HG03175 (cell line): Measurements from ENCODE around the gene EEF1AKMT1.
"Not testable (repeated sequence)": the region's sequence is repeated elsewhere in the genome, so short reads cannot be mapped to it uniquely, and the experiment has no call there.

ENCODE experiments used
- ATAC-seq: cut with Tn5 transposase; IDR thresholded peaks from one replicate; pipeline ENCODE4 v1.9.1; 2021; ENCODE audit warnings: mild to moderate bottlenecking, moderate library complexity; ENCODE audit not compliant: unreplicated experiment

The EEF1AKMT1 gene

DNA sequence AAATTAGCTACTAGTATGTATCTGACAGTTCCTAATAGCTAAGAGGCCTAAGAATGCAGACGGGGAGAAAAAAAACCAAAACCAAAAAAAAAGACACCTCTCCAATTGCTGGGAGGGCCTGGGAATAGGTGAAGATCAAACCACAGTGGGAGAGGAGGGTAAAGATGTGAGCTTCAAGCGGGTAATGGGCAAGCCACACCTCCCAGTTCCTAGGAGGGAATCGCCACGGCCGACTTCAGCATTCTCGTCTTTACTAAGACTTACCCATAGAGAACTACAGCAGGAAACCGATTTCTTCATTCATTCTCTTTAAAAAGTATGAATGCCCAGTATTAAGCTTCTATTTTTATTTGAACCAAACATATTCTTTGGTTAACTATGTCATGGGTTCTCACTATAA, 5.6 kb upstream of the EEF1AKMT1 start:
- no peak for ATAC-seq

DNA sequence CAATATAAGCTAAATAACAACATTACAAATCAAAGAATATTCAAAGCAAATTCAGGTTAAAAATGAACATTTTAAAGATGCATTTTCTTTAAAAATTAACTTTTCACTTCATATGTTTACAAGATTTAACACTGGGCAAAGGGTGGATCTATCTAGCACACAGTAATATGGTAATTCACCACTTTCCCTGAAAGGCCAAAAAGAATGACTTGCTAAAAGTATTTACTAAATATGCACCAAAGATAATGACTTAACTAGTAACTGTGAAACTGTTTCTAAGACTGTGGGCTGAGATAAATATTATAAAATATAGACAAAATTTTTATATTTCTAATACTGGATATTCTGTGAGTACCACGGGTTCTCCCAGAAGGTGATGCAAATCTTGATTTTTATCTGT, 4.5 kb upstream of the EEF1AKMT1 start:
- no peak for ATAC-seq

DNA sequence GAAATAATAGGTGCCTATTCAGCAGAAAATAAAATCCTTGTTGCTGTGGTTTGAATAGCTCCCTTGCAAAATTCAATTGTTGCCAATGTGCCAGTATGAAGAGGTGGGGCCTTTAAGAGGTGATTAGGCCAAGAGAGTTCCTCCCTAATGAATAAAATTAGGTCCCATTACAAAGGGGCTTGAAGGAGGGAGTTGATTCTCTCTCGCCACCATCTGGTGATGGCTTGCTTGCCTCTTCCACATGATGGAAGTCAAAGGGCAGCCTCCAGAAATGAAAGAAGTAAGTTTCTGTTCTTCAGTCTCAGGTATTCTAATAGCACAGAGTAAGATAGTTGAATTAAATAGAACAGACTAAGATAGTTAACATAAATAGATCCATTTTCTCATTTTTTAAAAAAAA, 3.0 kb upstream of the EEF1AKMT1 start:
- ATAC-seq = no peak

DNA sequence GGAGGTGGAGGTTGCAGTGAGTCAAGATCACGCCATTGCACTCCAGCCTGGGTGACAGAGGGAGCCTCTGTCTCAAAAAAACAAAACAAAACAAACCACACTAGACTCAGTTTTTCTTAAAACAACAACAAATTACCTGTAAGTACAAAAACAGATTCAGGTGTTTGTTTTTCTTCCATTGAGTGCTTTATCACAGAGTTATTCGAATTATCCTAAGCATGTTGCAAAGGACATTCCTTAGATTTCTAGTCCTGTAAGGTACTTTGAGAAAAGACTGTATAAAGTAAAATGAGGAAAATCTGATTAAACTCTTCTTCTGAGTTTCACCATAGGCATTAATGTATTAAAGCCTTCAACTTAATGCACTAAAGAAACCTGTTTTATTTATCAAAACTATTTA, 2.2 kb upstream of the EEF1AKMT1 start:
- ATAC-seq = no peak

DNA sequence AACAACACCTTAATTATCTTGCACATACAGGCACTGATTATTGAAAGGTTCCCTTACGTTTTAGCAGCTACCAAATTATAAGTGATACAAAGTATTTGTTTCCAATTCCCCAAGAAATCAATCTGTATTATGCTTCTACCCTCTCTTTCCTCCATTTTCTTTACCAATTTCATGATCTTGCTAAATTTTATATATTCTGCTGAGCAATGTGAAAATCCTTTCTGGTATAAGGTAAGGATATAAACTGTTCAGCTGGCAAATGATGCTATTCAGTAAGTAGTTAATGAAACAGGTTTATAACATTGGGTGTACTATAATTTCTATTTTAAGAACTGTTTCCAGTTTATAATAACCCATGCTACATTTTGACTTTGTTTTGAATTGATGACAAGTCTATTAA, 985 bp upstream of the EEF1AKMT1 start:
- no peak for ATAC-seq

DNA sequence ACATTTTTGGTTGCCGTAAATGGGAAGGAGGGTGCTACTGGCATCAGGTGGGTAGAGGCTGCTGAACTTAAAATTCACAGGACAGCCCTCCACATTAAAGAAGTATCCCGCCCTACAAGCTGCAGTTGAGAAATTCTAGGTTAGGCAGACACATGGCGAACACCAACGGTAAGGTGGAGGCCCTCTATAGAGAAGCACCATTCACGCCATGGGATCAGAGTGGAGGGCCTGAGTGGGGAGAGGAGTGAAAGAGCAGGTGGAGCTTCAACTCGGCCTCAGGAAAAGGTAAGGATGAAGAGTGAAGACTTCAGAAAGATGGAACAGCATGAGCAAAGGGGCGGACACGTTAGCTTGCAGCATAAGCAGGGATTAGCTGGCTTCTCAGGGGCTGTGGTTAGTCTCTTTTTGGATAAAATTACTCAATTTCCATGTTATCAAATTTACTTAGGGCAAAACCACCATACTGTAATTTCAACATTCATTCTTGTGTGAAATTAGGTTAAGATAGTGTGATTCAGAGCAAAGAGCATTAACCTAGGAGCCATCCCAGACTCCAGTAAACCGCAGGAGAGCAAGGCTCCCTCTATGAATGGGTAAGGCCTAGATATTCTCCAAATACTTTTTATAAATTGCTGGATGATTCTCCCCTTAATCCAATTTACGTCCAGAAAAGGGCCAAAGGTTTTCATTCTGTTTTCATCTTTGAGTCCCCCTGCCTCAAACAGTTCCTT, 1.2 kb downstream of the EEF1AKMT1 start:
- no peak for ATAC-seq

DNA sequence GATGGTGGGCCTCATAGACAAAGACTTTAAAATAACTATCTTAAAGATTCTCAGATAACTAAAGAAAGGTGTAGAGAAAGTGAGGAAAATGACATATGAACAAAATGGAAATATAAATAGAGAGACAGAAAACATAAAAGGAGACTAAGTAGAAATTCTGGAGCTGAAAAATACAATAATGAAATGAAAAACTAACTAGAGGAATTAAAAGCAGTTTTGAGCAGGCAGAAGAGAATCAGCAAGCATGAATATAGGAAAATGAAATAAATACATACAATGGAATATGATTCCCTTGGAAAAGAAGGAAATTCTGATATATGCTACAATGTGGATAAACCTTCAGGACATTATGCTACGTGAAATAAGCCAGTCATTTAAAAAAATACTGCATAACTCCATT, 3.9 kb downstream of the EEF1AKMT1 start:
- ATAC-seq = no peak

DNA sequence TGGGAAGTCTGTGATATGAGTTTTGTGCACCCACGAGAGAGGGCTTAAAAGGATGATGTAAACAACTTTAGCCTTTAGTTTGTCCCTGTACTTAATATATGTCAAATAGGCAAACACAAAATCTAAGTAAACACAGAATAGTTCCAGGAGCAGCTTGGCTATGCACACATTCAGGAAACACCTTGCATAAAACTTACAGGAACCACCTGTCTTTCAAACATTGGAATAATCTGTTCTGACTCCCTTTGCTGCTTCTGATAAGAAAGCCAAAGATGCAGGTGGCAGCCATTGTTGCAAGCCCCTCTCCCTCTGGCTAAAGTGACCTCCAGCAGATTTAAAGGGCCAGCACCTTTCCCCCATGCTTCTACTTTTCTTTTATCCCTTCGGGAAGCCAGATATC, 4.7 kb downstream of the EEF1AKMT1 start:
- ATAC-seq = no peak

DNA sequence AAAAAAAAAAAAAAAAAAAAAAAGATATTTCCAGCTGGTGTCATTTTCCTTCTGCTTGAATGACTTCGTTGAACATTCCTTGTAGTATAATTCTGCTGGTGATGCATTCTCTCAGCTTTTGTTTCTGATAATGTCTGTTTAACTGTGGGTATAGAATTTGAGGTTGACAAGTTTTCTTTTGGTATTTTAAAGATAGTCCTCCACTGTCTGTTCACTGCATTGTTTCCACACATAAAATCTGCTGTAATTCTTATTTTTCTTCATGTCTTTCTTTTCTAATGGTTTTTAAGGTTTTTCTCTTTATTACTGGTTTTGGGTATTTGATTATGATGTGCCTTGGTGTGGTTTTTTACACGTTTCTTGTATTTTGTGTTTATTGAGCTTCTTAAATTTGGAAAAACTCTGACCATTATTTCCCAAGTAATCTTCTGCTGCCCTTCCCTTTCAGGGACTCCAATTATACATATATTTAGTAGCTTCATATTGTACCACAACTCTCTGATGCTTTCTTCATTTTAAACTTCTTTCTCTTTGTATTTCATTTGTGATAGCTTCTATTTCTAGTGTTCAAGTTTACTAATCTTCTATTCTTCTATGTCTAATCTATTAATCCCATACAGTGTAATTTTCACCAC, 6.3 kb downstream of the EEF1AKMT1 start:
- ATAC-seq = no peak

DNA sequence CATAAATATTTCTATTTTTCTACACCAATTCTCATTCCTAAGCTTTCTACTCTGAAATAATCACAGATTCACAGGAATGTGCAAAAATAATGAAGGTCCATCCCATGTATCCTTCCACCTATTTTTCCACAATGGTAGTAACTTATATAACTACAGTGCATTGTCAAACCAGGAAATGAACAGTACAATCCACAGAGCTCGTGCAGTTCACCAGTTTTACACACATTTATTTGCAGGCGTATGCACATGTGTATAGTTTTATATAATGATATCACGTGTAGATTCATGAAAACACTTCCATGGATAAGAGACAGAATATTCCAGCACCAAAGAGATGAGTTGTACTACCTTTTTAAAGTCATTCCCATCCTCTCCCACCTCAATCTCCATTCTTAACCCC, 12.9 kb downstream of the EEF1AKMT1 start:
- ATAC-seq = no peak

DNA sequence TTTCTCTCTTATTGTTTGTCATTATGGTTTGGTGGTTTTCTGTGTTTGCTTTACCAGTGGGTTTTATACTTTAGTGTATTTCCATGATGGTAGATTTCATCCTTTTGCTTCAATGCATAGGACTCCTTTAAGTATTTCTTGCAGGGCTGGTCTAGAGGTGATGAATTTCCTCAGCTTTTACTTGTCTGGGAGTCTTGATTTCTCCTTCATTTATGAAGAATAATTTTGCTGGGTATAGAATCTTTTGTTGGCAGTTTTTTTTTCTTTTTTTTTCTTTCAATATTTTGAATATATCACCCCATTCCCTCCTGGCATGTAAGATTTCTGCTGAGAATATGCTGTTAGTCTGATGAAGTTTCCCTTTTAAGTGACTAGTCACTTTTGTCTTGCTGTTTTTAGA, 19.8 kb downstream of the EEF1AKMT1 start:
- no peak for ATAC-seq

DNA sequence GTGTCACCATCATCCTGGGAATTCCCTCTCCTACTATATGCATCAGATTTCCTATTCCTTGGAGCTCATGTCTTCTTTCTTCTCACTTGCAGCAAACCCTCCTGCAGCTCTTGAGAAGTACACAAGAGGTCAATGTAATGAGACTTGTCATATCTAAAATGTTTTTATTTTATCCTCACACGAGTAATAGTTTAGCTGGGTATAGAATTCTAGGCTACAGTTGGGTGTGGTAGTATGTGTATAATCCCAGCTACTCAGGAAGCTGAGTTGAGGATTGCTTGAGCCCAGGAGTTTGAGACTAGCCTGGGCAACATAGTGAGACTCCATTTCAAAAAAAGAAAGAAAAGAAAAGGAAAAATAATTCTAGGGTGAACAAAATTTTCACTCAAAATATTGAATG, 24.4 kb downstream of the EEF1AKMT1 start:
- ATAC-seq = no peak

DNA sequence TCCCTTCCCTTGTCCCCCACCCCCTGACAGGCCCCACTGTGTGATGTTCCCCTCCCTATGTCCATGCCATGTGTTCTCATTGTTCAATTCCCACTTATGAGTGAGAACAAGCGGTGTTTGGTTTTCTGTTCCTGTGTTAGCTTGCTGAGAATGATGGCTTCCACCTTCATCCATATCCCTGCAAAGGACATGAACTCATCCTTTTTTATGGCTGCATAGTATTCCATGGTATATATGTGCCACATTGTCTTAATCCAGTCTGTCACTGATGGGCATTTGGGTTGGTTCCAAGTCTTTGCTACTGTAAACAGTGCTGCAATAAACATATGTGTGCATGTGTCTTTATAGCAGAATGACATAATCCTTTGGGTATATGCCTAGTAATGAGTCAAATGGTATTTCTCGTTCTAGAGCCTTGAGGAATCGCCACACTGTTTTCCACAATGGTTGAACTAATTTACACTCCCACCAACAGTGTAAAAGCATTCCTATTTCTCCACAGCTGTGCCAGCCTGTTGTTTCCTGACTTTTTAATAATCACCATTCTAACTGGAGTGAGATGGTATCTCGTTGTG, 29.8 kb downstream of the EEF1AKMT1 start:
- not testable (repeated sequence) for ATAC-seq

DNA sequence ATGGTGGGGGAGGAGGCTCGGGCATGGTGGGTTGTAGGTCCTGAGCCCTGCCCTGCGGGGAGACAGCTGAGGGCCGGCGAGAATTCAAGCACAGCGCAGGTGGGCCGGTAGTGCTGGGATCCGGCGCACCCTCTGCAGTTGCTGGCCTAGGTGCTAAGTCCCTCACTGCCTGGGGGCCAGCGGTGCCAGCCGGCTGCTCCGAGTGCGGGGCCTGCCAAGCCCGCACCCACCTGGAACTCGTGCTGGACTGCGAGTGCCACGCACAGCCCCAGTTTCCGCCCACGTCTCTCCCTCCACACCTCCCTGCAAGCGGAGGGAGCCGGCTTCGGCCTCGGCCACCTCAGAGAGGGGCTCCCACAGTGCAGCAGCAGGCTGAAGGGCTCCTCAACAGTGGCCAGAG, 33.7 kb downstream of the EEF1AKMT1 start:
- ATAC-seq = no peak

DNA sequence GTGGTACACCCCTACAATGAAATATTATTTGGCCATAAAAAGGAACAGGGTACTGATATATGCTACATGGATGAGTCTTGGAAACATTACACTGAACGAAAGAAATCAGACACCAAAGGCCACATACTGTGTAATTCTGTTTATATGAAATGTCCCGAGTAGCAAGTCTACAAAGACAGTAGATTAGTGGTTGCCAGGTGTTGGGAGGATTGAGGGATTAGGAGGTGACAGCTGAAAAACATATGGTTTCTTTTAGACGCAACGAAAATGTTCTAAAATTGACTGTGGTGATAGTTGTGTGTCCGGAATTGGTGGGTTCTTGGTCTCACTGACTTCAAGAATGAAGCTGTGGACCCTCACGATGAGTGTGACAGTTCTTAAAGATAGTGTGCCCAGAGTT, 35.1 kb downstream of the EEF1AKMT1 start:
- ATAC-seq = no peak

DNA sequence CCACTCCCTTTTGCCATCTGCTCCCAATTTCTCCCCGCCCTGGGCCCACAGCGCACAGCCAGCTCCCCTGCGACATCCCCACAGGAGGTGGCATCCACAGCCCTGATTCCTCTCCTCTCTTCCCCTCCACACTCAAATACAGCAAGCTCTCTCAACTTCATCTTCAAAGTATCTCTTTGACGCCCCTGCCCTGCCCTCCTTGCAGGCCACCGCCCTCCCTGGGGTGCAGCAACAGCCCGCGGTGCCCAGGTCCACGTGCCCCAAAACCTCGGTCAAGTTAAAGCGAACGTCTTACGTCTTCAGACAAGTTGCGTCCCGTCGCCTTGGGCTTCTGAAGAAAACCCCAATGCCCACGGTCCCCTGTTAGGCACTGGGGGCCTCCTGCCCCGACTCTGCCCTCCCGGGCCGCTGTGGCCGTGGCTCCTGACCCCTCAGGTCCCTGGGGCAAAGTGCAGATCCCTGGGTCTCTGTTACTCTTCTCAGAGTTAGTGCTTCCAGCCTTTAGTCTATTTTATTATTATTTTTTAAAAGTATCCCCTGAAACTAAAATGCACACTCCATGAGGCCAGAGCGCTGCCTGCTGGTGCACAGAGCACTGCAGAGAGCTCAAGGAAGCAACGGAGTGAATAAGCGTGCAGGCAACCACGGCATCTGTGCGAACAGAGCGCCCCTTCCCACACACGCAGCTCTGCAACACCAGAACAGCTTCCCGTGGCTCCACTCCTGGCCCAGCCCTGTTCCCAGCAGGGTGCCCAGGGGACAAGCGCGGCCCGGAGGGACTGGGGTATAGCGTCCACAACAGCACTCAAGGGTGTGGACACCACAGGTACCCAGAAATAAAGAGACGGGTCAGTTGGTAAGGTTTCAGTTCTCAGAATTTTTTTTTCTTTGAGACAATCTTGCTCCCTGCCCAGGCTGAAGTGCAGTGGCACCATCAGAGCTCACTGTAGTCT, 43.9 kb downstream of the EEF1AKMT1 start:
- ATAC-seq = no peak

DNA sequence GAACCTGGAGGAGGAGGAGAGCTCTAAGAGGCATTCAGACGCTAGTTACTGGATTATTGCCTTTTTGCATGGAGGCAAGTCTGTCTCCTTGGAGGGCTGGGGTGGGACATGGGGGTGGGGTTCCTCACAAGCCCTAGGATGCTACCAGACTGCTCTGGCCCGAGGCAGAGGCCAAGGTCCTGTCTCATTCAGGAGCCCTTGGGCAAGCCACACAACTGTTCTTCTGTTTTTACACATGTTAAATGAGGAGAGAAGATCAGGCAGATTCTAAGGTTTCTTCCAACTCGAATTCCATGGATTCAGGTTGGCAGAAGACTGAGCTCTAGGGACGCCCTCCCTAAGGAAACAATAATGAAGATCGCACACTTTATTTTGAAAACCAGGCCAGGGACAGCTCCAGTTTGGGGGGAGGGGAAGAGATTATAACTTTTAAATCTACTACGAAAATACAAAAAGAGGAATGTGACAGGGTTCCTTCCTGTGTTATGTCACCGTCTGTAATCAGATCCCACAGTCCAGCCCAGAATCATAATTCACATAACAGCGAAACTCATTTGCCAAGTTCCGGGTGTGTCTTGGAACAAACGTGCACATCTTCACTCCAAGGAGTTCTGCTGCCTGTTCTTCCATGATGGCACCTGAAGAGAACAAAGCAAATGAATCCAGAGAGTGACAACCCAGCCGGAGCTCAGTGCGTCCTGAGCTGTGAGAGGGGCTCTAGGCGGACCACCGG, 45.0 kb downstream of the EEF1AKMT1 start:
- ATAC-seq = no peak

DNA sequence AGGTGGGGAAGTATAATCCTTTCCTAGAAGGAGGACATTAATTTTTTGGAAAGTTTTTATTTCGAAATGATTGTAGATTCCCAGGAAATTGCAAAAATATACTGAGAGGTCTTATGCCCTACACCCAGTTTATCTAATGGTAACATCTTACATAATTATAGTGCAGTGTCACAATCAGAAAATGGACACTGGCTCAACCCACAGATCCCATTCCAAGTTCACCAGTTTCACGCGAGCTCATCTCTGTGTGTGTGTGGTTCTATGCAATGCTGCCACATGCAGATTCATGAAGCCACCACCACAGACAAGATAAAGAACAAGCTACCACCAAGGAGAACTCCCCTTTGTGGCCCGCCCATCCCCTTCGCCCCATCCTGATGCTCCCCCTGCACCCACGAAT, 45.9 kb downstream of the EEF1AKMT1 start:
- ATAC-seq = no peak

DNA sequence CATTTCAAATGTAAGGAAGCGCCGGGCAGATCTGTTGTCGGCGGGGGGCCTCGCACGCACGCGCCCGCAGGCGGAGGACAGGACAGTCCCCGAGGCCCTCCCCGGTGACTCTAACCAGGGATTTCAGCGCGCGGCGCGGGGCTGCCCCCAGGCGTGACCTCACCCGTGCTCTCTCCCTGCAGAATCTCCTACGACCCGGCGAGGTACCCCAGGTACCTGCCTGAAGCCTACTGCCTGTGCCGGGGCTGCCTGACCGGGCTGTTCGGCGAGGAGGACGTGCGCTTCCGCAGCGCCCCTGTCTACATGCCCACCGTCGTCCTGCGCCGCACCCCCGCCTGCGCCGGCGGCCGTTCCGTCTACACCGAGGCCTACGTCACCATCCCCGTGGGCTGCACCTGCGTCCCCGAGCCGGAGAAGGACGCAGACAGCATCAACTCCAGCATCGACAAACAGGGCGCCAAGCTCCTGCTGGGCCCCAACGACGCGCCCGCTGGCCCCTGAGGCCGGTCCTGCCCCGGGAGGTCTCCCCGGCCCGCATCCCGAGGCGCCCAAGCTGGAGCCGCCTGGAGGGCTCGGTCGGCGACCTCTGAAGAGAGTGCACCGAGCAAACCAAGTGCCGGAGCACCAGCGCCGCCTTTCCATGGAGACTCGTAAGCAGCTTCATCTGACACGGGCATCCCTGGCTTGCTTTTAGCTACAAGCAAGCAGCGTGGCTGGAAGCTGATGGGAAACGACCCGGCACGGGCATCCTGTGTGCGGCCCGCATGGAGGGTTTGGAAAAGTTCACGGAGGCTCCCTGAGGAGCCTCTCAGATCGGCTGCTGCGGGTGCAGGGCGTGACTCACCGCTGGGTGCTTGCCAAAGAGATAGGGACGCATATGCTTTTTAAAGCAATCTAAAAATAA, 52.1 kb downstream of the EEF1AKMT1 start:
- ATAC-seq = no peak

DNA sequence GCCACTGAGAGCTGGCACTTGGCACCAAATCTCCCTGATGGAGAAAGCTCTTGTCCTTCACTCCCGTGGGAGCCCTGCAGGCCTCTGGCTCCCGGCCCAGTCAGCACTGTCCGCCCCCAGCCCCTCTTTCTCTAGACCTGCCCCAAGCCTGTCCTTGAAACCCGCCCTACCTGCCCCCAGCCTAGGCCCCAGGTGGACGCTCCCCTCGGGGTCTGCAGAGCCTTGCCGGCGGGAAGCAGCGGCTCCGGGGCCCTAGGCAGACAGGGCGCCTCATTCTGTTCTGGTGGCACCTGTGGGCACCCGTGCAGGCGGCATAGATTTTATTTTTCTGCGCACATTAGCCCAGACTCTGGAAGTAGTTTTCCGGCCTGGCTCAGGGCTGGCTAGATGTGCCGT, 52.7 kb downstream of the EEF1AKMT1 start:
- ATAC-seq = no peak
